ENCODE measurements around the gene OR5AC2.

OR5AC2 gene, protein sequence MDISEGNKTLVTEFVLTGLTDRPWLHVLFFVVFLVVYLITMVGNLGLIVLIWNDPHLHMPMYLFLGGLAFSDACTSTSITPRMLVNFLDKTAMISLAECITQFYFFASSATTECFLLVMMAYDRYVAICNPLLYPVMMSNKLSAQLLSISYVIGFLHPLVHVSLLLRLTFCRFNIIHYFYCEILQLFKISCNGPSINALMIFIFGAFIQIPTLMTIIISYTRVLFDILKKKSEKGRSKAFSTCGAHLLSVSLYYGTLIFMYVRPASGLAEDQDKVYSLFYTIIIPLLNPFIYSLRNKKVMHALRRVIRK

DNA sequence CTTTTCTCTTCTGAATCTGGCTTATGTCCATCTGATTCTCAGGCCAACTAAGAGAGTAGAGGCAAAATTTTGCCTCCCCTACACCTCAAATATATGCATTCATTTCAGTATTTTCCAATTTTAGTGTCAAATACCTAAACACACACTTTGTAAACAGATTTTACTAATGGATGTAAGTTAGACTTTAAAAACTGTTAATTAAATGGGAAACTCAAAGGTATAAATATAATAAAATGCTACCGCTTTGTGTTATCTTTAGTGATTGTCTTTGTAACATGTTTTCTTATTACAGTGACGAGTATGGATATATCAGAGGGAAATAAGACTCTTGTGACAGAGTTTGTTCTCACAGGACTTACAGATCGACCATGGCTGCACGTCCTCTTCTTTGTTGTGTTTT is at the start of gene OR5AC2:
OR5AC2 (plus strand) TSS at position 301 of the 400 bp plus-strand sequence; CDS start at position 301, 0 bp downstream.
- in situ Hi-C loops (cut with HindIII; ENCODE audit: low sequenced_read_pairs) = no loop called here

DNA sequence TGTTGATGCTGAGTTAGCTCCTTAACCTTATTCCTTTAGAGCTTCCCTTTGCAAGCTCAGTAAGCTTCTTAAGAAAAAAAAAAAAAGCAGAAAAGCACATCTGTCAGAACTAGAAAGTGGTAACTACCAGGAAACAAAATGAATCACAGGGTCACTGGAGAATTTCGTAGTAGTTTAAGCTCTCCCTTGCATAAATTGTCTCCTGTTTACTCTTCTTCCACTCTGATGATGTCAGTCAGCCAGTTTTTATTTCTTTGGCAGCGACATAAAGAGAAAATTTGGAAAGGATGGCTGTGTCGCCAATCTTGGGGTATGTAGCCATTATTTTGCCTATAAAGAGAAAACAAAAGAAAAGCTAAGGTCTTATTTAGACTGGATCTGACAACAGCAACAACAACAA is 48.7 kb upstream of the OR5AC2 start:
- in situ Hi-C loops (cut with HindIII; ENCODE audit: low sequenced_read_pairs) = no loop called here

DNA sequence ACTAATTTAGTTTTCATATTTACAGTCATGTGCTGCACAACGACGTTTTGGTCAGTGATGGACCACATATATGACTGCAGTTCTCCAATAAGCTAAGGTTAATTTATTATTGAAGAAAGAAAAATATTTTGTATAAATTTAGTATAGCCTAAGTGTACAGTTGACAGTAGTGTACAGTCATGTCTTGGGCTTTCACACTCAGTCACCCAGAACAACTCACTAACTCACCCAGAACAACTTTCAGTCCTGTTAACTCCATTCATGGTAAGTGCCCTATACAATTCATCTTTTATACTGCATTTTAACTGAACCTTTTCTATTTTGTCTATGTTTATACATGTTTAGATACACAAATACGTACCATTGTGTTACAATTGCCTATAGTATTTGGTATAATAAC is 48.1 kb upstream of the OR5AC2 start:
- in situ Hi-C loops (cut with HindIII; ENCODE audit: low sequenced_read_pairs) = no loop called here

DNA sequence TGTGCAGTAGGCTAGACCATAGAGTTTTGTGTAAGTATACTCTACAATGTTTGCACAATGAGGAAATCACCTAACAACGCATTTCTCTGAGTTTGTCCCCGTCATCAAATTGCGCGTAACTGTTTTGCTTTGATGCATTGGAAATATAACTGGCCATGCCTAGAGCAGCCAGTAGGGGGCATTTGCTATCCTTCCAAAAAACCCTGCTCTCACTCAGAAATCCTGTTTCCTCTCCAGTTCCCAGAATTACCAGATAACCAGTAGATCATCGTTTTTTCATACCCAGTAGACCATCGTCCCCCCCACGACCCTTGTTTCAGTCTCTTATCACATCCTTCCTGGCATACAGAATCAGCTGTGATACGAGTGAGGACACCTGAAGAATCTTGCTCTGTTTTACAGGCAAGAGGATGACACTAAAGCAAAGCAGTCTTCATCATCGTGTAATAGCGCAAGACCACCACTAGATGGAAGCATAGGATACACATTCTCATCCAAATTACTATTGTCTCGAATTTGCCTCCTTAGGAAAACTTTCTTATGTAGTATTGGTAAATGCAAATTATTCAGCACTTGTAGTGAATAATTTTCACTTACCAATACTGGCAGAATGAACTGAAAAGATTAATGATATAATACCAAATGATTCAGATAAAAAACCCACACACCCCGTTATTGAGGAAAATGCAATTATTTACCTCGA is 47.5 kb upstream of the OR5AC2 start:
- in situ Hi-C loops (cut with HindIII; ENCODE audit: low sequenced_read_pairs) = no loop called here

DNA sequence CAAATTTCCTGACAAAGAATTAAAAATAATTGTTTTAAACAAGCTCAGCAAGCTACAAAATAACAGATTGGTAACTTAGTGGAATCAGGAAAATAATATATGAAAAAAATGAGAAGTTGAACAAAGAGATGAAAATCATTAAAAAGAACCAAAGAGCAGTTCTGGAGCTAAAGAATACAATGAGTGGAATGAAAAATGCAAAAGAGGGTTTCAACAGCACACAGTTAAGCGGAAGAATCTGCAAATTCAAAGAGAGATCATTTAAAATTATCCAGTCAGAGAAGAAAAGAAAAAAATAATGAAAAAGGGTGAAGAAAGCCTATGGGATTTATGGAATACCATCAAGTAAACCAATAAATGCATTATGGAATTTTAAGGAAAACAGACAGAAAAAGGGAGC is 45.6 kb upstream of the OR5AC2 start:
- in situ Hi-C loops (cut with HindIII; ENCODE audit: low sequenced_read_pairs) = no loop called here

DNA sequence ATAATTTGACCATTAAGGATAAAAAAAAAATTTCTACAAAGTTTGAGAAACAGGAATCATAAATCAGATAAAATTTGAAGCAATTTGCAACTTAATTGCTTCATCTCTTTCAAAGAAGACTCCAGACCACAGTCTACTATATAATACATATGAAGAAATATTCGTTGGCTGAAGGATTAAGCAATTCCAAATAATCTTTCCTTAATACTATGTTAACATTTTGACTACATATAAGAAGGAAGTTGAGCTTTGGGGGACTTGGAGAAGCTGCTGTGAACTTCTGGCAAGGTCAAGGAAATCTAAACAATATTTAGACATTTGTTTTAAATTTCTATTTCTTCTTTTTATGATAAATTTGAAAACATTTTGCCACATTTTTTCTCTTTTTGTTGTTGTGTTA is 38.4 kb upstream of the OR5AC2 start:
- in situ Hi-C loops (cut with HindIII; ENCODE audit: low sequenced_read_pairs) = no loop called here

DNA sequence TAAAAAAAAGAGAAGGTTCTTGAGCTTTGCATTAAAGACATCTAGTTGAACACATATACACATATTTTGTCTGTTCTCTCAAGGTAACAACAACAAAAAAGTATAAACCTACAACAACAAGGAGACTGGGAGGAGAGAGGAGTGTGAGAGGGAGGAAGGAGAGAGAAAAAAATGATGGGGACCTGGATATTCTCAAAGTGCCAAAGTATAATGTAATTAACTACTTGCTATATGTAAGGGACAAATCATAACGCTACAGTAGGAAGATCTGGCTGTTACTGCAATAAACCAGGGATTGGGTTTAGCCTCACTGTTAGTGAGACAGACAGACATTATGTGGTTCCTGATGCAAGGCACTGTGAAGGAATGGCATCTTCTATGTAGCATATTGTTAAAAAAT is 37.7 kb upstream of the OR5AC2 start:
- in situ Hi-C loops (cut with HindIII; ENCODE audit: low sequenced_read_pairs) = no loop called here

DNA sequence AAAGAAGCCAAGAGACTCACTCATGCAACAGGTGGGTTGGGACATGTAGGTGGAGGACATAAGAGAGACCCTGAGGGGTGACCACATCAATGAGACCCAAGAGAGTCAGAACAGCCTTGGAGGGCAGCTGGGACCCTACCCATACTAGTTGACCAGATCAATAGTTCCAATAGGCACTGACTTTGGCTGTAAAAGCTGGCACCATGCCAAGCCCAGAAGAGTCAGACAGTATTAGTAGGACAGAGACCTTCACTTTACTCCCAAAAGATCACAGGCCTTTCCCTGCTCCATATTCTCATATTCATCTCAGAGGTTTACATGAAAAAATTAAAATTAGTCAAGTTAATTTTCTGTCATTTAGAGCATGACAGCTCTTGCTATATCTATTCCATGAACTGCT is 30.9 kb upstream of the OR5AC2 start:
- in situ Hi-C loops (cut with HindIII; ENCODE audit: low sequenced_read_pairs) = no loop called here

DNA sequence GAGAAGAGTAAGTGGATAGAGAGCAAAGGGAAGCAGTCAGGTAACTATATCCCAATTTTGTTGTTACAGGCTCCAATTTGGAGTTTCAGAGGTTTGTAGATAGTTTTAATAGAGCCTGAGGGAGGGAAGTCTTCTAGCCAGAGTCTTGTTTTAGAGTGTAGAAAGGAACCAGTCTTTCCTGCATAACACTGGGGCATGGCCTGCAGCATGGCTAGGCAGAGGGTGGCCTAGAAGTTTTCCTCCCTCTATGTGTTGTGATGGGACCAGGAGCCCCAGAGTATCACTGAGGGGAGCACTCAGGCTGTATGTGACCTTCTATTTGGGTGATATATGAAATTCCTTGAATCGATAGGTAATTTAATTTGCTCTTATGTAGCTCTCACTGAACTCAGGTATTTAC is 29.3 kb upstream of the OR5AC2 start:
- in situ Hi-C loops (cut with HindIII; ENCODE audit: low sequenced_read_pairs) = no loop called here

DNA sequence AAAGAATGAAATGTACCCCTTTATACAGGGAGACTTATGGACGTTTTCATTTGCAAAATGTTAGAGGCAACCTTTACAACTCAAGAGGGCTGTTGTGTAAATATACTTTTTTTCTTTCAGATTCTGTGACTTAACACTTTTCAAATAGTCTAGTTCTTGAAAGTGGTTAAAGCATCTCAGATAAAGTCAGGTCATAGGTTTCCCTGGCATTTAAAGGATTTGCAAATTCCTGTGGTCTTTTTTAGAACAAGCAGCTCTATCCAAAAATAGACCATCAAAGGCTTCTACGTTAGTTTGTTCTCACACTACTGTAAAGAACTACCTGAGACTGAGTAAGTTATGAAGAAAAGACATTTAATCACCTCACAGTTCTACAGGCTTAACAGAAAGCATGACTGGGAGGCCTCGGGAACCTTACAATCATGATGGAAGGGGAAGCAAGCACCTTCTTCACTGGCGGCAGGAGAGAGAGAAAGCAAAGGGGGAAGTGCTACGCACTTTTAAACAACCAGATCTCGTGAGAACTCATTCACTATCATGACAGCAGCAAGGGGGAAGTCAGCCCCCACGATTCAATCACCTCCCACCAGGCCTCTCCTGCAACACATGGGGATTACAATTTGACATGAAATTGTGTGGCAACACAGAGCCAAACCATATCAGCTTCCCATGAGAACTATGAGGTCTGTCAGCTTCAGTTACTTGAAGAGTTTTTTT is 28.6 kb upstream of the OR5AC2 start:
- in situ Hi-C loops (cut with HindIII; ENCODE audit: low sequenced_read_pairs) = no loop called here

DNA sequence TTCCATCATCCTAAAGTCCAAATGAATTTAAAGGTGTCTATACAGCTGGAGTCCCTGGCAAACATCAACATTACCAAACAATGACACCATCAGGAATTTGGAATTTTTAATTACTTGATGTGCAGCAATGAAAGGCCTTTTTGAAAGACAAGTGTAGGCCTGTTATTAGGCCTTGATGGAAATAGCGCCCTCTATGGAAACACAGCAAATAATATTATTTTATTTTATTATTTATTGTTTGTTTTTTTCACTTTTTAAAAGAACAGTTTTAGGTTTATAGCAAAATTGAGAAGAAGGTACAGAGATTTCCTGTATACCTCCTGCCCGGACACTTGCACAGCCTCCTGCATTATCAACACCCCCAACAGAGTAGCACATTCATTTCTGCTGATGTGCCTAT is 18.1 kb upstream of the OR5AC2 start:
- in situ Hi-C loops (cut with HindIII; ENCODE audit: low sequenced_read_pairs) = no loop called here

DNA sequence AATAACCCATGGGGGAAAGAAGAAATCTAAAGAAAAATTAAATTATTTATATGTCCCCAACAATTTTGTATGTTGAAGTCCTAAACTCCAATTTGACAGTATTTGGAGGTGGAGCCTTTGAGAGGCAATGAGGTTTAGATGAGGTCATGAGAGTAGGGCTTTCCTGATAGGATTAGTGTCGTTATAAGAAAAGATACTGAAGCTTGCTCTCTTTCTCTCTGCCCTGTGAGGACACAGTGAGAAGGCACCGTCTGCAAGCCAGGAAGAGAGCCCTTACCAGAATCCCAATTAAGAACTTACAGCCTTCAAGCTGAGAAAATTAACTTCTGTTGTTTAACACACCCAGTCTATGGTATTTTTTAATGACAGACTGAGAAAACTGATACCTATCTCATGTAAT is 16.1 kb upstream of the OR5AC2 start:
- in situ Hi-C loops (cut with HindIII; ENCODE audit: low sequenced_read_pairs) = no loop called here

DNA sequence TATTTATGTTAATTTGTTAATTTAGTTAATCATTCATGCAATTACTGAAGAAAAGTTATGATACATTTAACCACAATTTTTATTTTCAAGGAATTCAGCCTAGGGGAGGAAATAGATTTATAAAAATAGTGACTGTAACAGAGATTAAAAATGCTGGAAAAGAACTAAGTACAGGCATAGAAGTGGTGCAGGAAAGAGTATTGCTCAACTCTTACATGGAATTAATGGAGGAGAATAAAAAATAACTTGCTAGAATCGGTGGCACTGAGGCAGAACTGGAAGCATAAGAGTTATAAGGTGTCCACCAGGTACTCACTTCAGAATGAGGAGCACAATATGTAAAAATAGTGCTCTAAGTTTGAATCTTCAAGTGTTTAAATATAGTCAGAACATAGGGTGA is 13.5 kb upstream of the OR5AC2 start:
- in situ Hi-C loops (cut with HindIII; ENCODE audit: low sequenced_read_pairs) = no loop called here

DNA sequence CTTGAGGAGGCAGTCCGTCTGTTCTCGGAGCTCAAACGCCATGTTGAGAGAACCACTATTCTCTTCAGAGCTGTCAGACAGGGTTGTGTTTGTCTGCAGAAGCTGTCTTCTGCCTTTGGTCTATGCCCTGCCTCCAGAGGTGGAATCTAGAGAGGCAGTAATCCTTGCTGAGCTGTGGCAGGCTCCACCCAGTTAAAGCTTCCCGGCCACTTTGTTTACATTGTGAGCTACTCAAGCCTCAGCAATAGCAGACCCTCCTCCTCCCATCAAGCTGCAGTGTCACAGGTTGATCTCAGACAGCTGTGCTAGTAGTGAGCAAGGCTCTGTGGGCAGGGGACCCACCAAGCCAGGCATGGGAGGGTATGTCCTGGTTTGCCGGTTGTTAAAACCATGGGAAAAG is 8.9 kb downstream of the OR5AC2 start:
- in situ Hi-C loops (cut with HindIII; ENCODE audit: low sequenced_read_pairs) = no loop called here

DNA sequence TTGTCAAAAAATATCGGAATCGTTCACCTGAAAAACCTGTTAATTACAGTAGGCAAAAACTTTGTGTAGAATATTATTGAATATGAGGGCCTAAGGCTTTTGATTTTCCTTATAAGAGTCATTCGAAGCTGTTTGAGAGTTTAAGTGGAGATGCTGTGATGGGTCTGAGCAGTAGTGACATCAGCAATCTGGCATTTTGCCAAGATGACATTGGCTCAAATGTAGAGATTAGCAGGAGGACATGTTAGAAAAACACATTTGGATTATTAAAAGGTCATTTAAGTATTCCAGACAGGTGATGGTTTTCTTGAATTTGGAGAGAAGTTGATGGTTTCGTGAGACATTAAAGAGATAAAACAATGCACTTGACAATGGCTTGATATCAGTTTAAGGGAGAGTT is 12.9 kb downstream of the OR5AC2 start:
- in situ Hi-C loops (cut with HindIII; ENCODE audit: low sequenced_read_pairs) = no loop called here

DNA sequence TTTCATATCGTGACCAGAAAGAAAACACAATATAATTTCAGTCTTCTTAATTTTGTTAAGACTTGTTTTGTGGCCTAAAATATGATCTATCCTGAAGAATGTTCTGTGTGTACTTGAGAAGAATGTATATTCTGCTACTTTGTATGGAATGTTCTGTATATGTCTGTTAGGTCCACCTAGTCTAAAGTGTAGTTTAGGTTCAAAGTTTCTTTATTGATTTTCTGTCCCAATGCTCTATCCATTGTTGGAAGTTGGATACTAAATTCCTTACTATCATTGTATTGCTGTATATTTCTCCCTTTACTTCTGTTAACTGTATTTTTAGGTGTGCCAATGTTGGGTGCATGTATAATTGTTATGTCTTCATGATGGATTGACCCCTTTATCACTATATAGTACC is 21.2 kb downstream of the OR5AC2 start:
- in situ Hi-C loops (cut with HindIII; ENCODE audit: low sequenced_read_pairs) = no loop called here

DNA sequence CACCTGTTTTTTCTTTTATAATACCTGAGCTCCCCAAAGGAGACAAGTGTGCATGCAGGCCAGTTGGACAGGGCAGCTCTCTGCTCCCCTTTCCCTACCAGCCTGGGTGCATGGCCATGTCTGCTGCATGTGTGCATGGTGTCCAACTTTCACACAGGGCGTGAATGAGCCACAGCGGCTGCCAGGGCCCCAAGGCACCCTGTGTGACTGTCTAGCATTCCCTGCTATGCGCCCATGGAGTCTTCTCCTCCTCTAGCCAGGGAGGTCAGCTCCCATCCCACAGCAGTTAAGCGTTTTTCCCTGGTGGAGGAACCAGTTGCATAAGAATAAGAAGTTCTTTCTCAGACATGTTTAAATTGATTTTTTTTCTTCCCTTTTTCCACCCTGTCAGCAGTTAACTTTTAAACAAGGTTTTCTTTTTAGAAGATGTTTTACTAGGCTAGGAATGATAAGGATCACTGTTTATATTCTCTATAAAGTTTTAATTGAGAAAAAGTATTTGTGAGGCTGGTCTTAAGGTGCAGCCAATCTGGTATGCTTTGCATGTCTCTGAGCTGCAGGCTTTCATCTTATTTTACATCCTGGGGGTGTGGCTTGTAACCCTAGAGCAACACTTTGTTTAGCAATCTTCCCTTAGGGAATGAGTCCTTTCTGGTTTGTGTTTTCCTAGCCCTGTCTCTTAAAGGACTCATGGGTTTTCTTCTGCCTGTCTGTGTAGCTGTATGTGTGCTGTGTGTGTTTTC is 23.0 kb downstream of the OR5AC2 start:
- in situ Hi-C loops (cut with HindIII; ENCODE audit: low sequenced_read_pairs) = no loop called here

DNA sequence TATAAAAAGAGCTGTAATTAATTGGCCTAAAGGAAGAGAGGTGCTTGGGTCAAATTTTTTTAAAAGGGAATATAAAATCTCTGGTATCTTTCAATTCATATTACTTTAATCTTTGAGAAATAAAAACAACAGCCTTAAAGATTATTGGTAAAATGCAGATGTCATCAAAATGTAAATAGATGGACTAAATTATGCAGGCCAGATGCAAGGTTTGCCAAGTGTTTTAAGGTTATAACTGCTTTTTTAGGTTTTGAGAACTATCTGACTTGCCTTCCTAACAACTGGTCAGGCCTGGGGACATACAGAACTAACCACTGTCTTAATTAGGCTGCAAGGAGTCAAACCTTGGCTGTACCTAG is 23.6 kb downstream of the OR5AC2 start:
- in situ Hi-C loops (cut with HindIII; ENCODE audit: low sequenced_read_pairs) = no loop called here

DNA sequence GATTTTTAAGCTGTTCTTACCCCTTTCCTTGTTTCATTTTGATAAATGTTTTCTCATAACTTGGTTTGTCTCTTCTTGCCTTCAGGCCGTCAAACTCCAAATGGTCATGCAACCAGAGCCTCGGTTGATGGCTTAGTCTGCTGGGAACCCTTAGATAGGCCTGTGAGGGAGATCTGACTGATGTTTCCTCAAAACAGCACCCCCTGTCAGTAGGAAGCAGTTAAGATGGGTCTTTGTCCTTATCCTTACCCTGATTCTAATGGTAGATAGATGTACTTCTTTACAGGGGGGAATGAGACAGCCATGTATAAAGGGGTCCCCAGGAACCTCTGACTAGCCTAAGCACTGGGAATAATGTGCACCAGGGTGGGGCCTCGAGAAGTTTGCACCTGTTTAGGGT is 27.3 kb downstream of the OR5AC2 start:
- in situ Hi-C loops (cut with HindIII; ENCODE audit: low sequenced_read_pairs) = no loop called here

DNA sequence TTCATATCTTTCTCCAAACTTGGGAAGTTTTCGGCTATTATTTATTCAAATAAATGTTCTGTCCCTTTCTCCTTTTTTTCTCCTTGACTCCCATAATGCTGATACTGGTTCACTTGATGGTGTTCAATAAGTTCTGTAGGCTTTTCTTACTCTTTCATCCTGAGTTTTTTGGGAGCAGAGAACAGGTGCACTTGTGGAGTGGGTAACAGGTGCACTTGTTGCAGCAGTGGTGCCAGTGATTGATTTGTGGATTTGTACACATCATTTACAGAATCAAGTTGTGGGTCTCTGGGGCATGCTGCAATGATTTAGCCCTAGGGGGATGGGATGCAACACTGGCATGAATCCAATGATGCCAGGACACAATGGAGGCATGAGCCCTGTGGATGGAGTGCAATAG is 28.7 kb downstream of the OR5AC2 start:
- in situ Hi-C loops (cut with HindIII; ENCODE audit: low sequenced_read_pairs) = no loop called here

DNA sequence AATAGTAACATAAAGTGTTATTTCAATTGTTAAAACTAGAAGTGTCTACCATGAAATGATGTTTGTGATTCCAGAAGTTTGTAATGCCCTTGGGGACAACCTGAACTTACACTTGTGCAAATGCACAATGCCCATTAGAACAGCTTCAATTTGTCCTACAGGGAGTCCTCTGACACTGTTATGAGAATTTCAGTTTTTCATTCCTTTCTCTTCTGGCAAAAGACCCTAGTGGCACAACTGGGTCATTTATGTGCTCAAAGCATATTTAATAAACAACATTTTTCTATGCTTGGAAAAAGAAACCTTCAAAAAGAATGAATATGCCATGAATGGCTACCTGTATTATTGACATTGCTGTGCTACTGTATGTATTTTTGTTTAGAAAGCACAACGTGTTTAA is 43.4 kb downstream of the OR5AC2 start, which contains the start of gene OR5H1:
OR5H1 (plus strand) TSS at position 301 of the 400 bp plus-strand sequence. CDS start 1,977 bp downstream, outside the sequence.
- in situ Hi-C loops (cut with HindIII; ENCODE audit: low sequenced_read_pairs) = no loop called here

Measured in DLD1 (cell line).